ENCODE data around the gene SPAG16. TPM values are rescaled to one million over a fixed set of nuclear protein-coding genes. Genes with fewer than 3 reads are reported as not detected.
"Not testable (repeated sequence)": the region's sequence is repeated elsewhere in the genome, so short reads cannot be mapped to it uniquely, and the experiment has no call there.

Gene SPAG16
- total RNA-seq, 4 donors from 2014 or later = 34.1 to 59.3 (median 46.8) TPM

GRCh38 chr2:213376644-213377043 is 92.4 kb downstream of the SPAG16 start:
- TF ChIP-seq POLR2A (IDR thresholded peaks at IDR 0.05) = no peak
- TF ChIP-seq, protein P1, sequence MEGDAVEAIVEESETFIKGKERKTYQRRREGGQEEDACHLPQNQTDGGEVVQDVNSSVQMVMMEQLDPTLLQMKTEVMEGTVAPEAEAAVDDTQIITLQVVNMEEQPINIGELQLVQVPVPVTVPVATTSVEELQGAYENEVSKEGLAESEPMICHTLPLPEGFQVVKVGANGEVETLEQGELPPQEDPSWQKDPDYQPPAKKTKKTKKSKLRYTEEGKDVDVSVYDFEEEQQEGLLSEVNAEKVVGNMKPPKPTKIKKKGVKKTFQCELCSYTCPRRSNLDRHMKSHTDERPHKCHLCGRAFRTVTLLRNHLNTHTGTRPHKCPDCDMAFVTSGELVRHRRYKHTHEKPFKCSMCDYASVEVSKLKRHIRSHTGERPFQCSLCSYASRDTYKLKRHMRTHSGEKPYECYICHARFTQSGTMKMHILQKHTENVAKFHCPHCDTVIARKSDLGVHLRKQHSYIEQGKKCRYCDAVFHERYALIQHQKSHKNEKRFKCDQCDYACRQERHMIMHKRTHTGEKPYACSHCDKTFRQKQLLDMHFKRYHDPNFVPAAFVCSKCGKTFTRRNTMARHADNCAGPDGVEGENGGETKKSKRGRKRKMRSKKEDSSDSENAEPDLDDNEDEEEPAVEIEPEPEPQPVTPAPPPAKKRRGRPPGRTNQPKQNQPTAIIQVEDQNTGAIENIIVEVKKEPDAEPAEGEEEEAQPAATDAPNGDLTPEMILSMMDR (IDR thresholded peaks at IDR 0.05) = no peak
- WGBS, 2 donors = 89 to 96% methylated on average over 1 of the region's 1 CpG

DNA sequence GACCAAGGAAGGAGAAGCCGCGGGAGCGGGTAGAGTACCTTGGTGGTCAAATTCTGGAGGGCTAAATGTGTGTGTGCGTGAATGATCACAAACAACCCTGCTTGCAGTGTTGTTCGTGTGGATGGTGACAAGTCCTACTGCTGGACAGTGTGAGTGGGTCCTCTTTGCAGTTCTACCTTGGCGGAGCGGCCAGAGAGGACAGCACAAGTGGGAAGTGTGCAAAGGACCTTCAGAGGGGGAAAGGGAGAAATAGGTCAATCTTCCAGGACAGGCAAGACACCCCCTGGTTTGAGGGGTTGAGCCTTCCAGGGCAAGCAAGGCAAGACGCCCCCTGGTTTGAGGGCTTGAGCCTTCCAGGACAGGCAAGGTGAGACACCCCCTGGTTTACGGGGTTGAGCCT is 122.8 kb downstream of the SPAG16 start:
- WGBS, 2 donors = 96% methylated on average over 9 of the region's 9 CpGs
- H3K4me1 ChIP-seq; H3K9me3 ChIP-seq; intact Hi-C loops (cut with DNase I); H3K4me3 ChIP-seq (replicated peaks in 1 of 3); H3K27ac ChIP-seq; DNase-seq; H3K27me3 ChIP-seq; H3K36me3 ChIP-seq: not testable (repeated sequence)

More at GRCh38 chr2:213376644-213377043, 92.4 kb downstream of the SPAG16 start:
- Histone ChIP-seq H3K27me3 (no peaks in the 10 kb centered on the region), H3K4me1 (no peaks in the 10 kb centered on the region), H3K36me3 (no peaks in the 10 kb centered on the region), H3K4me3 (replicated peaks in 1 of 3) (no peak overlapping the region), H3K27ac (no peak overlapping the region), H3K9me3 (no peaks in the 10 kb centered on the region)
- DNase-seq = no peak
- intact Hi-C loops (cut with DNase I) = no loop called here

DNA sequence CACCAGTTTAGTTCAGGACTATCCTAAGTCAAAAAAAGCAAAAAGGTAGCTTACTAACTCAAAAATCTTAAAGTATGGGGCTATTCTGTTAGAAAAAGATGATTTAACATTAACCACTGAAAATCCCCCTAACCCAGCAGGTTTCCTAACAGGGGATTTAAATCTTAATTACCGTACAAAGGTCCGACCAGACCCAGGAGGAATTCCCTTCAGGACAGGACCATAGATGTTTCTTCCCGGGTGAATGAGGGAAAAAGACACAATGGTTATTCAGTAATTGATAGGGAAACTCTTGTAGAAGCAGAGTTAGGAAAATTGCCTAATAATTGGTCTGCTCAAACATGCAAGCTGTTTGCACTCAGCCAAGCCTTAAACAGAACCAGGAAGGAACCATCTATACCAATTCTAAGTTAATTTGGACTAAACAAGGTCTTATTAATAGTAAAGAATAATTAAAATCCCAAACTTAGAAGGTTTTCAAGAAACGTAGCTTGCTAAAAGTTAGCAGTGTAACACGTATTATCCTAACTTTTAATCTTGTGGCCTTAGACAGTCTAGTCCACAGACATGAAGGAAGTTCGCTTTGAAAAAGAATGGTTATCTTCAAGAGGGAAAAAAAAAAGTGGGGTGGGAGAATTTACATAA is 124.3 kb downstream of the SPAG16 start:
- H3K4me1 ChIP-seq; intact Hi-C loops (cut with DNase I); H3K9me3 ChIP-seq; H3K36me3 ChIP-seq; H3K4me3 ChIP-seq (replicated peaks in 1 of 3); H3K27me3 ChIP-seq; DNase-seq; H3K27ac ChIP-seq: not testable (repeated sequence)
- WGBS, 2 donors = 80 to 81% methylated on average over 6 of the region's 6 CpGs

DNA sequence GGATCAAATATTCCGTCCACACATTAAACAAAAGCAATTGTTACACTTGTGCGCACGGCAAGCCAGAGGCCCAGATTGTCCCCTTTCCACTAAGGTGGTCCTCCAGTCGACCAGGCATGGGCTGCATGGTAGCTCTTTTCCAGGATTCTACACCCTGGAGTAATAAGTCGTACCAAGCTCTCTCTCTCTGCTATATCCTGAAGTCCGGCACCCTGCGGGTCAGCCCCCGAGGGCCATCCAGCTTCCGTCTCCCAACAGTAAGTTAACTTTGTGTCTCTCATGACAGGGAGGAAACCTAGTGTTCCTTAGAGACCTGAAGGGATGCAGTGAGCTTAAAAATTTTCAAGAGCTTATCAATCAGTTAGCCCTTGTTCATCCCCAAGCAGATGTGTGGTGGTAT is 126.4 kb downstream of the SPAG16 start:
- H3K27ac ChIP-seq; H3K27me3 ChIP-seq; intact Hi-C loops (cut with DNase I); H3K4me3 ChIP-seq (replicated peaks in 1 of 3); DNase-seq; H3K4me1 ChIP-seq; H3K36me3 ChIP-seq; H3K9me3 ChIP-seq: not testable (repeated sequence)
- WGBS, 2 donors = 92 to 96% methylated on average over 9 of the region's 9 CpGs

DNA sequence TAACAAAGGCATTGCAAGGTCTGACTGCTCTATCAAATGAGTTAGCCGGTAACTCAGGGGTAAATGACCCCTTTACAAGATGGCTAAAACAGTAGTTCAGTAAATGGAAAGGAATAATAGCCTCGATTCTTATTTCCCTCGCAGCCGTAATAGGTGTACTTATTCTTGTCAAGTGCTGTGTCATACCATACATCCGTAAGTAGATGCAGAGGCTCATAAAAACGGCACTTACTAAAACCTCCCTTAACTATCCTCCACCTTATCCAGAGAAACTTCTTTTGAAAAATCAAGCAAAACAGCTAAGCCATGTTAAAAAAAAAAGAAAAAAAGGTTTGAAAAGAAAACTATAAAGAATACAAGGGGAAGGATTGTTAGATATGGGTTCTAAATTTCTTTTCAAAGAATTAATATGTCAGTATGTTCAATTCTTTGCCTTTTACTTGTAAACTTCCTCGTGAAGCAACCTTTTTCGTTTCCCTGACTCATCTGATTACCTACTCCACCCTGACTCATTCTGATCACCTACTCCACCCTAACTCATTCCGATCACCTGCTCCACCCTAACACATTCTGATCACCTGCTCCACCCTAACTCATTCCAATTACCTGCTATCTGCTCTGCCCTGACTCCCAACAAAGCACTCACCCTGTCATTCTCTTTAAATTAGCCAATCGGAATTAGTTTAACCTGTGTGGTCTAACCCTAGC is 127.5 kb downstream of the SPAG16 start:
- Histone ChIP-seq H3K27ac (no peak overlapping the region), H3K36me3 (no peaks in the 10 kb centered on the region), H3K4me3 (replicated peaks in 1 of 3) (no peak overlapping the region), H3K4me1 (no peaks in the 10 kb centered on the region), H3K9me3 (no peaks in the 10 kb centered on the region), H3K27me3 (no peaks in the 10 kb centered on the region)
- intact Hi-C loops (cut with DNase I) = no loop called here
- 93 to 94% methylated on average over 10 of the region's 10 CpGs for WGBS, 2 donors
- TF ChIP-seq, protein P1 (IDR thresholded peaks at IDR 0.05) = no peak
- no peak for TF ChIP-seq POLR2A (IDR thresholded peaks at IDR 0.05)
- DNase-seq = no peak

DNA sequence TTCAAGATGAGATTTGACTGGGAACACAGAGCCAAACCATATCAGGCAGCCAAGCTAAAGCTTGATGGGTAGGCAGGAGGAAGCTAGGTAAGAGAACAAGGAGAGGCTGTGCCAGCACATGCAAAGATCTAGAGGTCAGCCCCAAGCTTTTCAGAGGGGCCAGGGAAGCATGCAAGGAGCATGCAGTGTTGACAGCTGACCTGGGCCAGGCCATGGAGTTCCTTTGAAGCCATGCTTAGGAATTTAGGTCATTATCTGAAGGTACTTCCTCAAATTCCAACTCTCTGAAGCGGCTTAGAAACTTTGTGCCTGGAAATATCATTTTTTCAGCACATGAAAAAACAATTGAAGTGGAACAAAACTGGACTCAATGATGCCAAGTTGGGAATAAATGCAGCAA is 130.8 kb downstream of the SPAG16 start:
- Histone ChIP-seq H3K36me3 (no peaks in the 10 kb centered on the region), H3K27me3 (no peaks in the 10 kb centered on the region), H3K9me3 (no peaks in the 10 kb centered on the region), H3K4me1 (no peaks in the 10 kb centered on the region), H3K27ac (no peak overlapping the region), H3K4me3 (replicated peaks in 1 of 3) (no peak overlapping the region)
- TF ChIP-seq, protein P1 (IDR thresholded peaks at IDR 0.05) = no peak
- no peak for TF ChIP-seq POLR2A (IDR thresholded peaks at IDR 0.05)
- intact Hi-C loops (cut with DNase I) = no loop called here
- no peak for DNase-seq
- WGBS, 2 donors = 90 to 96% methylated on average over 1 of the region's 1 CpG
